ENCODE data around the gene RAB11B. TPM values are rescaled to one million over a fixed set of nuclear protein-coding genes. Genes with fewer than 3 reads are reported as not detected.
A peak's percentile ranks its signal among the peaks of the same experiment; 100 is the strongest.
"Not testable (repeated sequence)": the region's sequence is repeated elsewhere in the genome, so short reads cannot be mapped to it uniquely, and the experiment has no call there.

Gene RAB11B
- total and polyA plus RNA-seq, 9 of the 15 experiments (the other 6 are each of a cell fraction or from before 2014, with no cell fraction given): 0.74 to 71.0 (median 13.8) TPM

DNA sequence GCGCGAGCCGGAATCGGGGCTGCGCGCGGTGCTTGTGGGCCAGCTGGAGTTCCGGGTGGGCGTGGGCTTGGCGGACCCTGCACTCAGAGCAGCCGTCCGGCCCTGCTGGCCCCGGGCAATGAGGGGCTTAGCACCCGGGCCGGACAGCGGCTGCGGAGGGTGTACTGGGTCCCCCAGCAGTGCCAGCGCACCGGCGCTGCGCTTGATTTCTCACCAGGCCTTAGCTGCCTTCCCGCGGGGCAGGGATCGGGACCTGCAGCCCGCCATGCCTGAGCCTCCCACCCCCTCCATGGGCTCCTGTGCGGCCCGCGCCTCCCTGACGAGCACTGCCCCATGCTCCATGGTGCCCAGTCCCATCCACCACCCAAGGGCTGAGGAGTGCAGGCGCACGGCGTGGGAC, 14.4 kb upstream of the RAB11B start:
- H3K4me2 ChIP-seq (ENCODE audit: insufficient read depth, low read length); DNase-seq (ENCODE audit: extremely low read depth in 1 of 4, low spot score in 3 of 4); in situ Hi-C loops (cut with MboI); FAIRE-seq; H2AFZ ChIP-seq (ENCODE audit: low read depth, low read length); H3K4me3 ChIP-seq; H3K27me3 ChIP-seq (ENCODE audit: control insufficient read depth in 2 of 2, insufficient read depth in 2 of 2, low read length in 2 of 2); H3K36me3 ChIP-seq (ENCODE audit: control insufficient read depth, insufficient read depth, low read length); H3K9me1 ChIP-seq (ENCODE audit: control insufficient read depth, insufficient read depth, low read length); H3K27ac ChIP-seq (ENCODE audit: extremely low read depth, low read depth, low read length); H4K20me1 ChIP-seq (replicated peaks; ENCODE audit: control insufficient read depth, insufficient read depth, low read length); H3K9me3 ChIP-seq (replicated peaks; ENCODE audit: control insufficient read depth, insufficient read depth, low read depth, low read length); intact Hi-C loops (cut with micrococcal nuclease); ATAC-seq; H3K9ac ChIP-seq (ENCODE audit: insufficient read depth in 1 of 2, low read depth in 2 of 2, low read length in 2 of 2); BruUV-seq (replicated peaks); H3K79me2 ChIP-seq (ENCODE audit: control insufficient read depth, insufficient read depth, low read length): not testable (repeated sequence)
- 93% methylated on average over 16 of the region's 32 CpGs for WGBS (ENCODE audit: insufficient coverage, low coverage, missing lambda C conversion rate)
- ChIA-PET POLR2A (interaction anchor here (1.2 to 2.9 kb wide), 2 partner anchors 12 to 14 kb away, joined by 3 to 6 read pairs; partner anchors contain the start of gene RAB11B), CTCF (ENCODE audit: low intra/inter-chr PET ratio) (interaction anchor here (0.6 kb wide), 1 partner anchor 106 kb away, joined by 3 read pairs; no protein-coding TSS in a partner anchor)
- peaks cover 8 to 18% of the 10 kb centered on the region in 2 experiments for H3K4me1 ChIP-seq (replicated peaks in 1 of 2; ENCODE audit: control insufficient read depth in 2 of 2, insufficient read depth in 2 of 2, low read length in 2 of 2)

DNA sequence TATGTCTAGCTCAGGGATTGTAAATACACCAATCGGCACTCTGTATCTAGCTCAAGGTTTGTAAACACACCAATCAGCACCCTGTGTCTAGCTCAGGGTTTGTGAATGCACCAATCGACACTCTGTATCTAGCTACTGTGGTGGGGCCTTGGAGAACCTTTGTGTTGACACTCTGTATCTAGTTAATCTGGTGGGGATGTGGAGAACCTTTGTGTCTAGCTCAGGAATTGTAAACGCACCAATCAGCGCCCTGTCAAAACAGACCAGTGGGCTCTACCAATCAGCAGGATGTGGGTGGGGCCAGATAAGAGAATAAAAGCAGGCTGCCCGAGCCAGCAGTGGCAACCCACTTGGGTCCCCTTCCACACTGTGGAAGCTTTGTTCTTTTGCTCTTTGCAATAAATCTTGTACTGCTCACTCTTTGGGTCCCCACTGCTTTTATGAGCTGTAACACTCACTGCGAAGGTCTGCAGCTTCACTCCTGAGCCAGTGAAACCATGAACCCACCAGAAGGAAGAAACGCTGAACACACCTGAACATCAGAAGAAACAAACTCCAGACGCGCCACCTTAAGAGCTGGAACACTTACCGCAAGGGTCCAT, 13.7 kb upstream of the RAB11B start:
- in situ Hi-C loops (cut with MboI); ATAC-seq; H3K4me3 ChIP-seq; H4K20me1 ChIP-seq (replicated peaks; ENCODE audit: control insufficient read depth, insufficient read depth, low read length); H3K9me1 ChIP-seq (ENCODE audit: control insufficient read depth, insufficient read depth, low read length); H3K4me2 ChIP-seq (ENCODE audit: insufficient read depth, low read length); intact Hi-C loops (cut with micrococcal nuclease); H3K9me3 ChIP-seq (replicated peaks; ENCODE audit: control insufficient read depth, insufficient read depth, low read depth, low read length); H3K36me3 ChIP-seq (ENCODE audit: control insufficient read depth, insufficient read depth, low read length); H2AFZ ChIP-seq (ENCODE audit: low read depth, low read length); H3K9ac ChIP-seq (ENCODE audit: insufficient read depth in 1 of 2, low read depth in 2 of 2, low read length in 2 of 2); H3K79me2 ChIP-seq (ENCODE audit: control insufficient read depth, insufficient read depth, low read length); BruUV-seq (replicated peaks); FAIRE-seq; H3K27ac ChIP-seq (ENCODE audit: extremely low read depth, low read depth, low read length); H3K27me3 ChIP-seq (ENCODE audit: control insufficient read depth in 2 of 2, insufficient read depth in 2 of 2, low read length in 2 of 2); DNase-seq (ENCODE audit: extremely low read depth in 1 of 4, low spot score in 3 of 4): not testable (repeated sequence)
- TF ChIP-seq NFYB (IDR thresholded peaks at IDR 0.05; ENCODE audit: extremely low read depth, insufficient read length) (peak; percentile 46), SUPT5H (IDR thresholded peaks at IDR 0.05) (0 out of 2 replicates have a peak, but pooled peaks have one; percentile 24), ASH1L (IDR thresholded peaks at IDR 0.05; ENCODE audit: borderline replicate concordance, low read depth, partially characterized antibody) (peak; percentile 70)
- H3K4me1 ChIP-seq (replicated peaks in 1 of 2; ENCODE audit: control insufficient read depth in 2 of 2, insufficient read depth in 2 of 2, low read length in 2 of 2): peaks cover 1 to 11% of the 10 kb centered on the region in 2 experiments
- CTCF ChIA-PET (ENCODE audit: low intra/inter-chr PET ratio): interaction anchor here (0.6 kb wide), 1 partner anchor 107 kb away, joined by 3 read pairs; no protein-coding TSS in a partner anchor
- WGBS (ENCODE audit: insufficient coverage, low coverage, missing lambda C conversion rate): 80% methylated on average over 9 of the region's 10 CpGs
- POLR2A ChIA-PET: interaction anchor here (0.7 to 2.9 kb wide), 3 partner anchors 11 to 18 kb away, joined by 3 to 6 read pairs (median 3); partner anchors contain the start of gene RAB11B

Measured in K562 (cell line).